Neural cell (in vitro differentiated cells): Measurements from ENCODE around the gene CENPP. TPM values are rescaled to one million over a fixed set of nuclear protein-coding genes. Genes with fewer than 3 reads are reported as not detected.

Experiments
- H2AFZ ChIP-seq: fragments of 200-600, 300-800 bp; sonication (generic), shearing (Covaris generic); 2 replicates; pipeline ENCODE4 v1.6.0; 2014; ENCODE audit warnings: low read depth, mild to moderate bottlenecking, antibody characterized with exemption, low read length, moderate library complexity
- H3F3A ChIP-seq: fragments of 200-600 bp; shearing (Covaris generic); 2 replicates; pipeline ENCODE4 v1.6.1; 2016; ENCODE audit warnings: mild to moderate bottlenecking, moderate library complexity, mixed read lengths, antibody characterized with exemption, low read length; ENCODE audit not compliant: insufficient read depth, poor library complexity, severe bottlenecking
- H3K27ac ChIP-seq: fragments of 200-600, 300-800 bp; sonication (generic), shearing (Covaris generic); 2 replicates; pipeline ENCODE4 v1.5.1; 2014; ENCODE audit warnings: mild to moderate bottlenecking, low read length, moderate library complexity
- H3K27me3 ChIP-seq: fragments of 300-800, 200-600 bp; sonication (generic), shearing (Covaris generic); 2 replicates; pipeline ENCODE4 v1.6.0; 2014; ENCODE audit warnings: mild to moderate bottlenecking, low read depth, low read length, moderate library complexity; ENCODE audit not compliant: insufficient read depth
- H3K36me3 ChIP-seq: fragments of 300-800, 200-600 bp; sonication (generic), shearing (Covaris generic); 2 replicates; pipeline ENCODE4 v1.5.1; 2014; ENCODE audit warnings: mild to moderate bottlenecking, antibody characterized with exemption, low read length, moderate library complexity; ENCODE audit not compliant: insufficient read depth
- H3K4me2 ChIP-seq: fragments of 300-800, 200-600 bp; sonication (generic), shearing (Covaris generic); 2 replicates; pipeline ENCODE4 v1.6.0; 2014; ENCODE audit warnings: mild to moderate bottlenecking, low read length
- H3K4me3 ChIP-seq: fragments of 300-800, 200-600 bp; sonication (generic), shearing (Covaris generic); 2 replicates; pipeline ENCODE4 v1.5.1; 2014; ENCODE audit warnings: mild to moderate bottlenecking, low read length, moderate library complexity
- H3K79me2 ChIP-seq: fragments of 200-600 bp; shearing (Covaris generic); replicated peaks from 2 replicates; pipeline ENCODE4 v1.6.0; 2014; ENCODE audit warnings: mild to moderate bottlenecking, low read length, moderate library complexity; ENCODE audit not compliant: insufficient read depth
- H3K9ac ChIP-seq: fragments of 300-800, 200-600 bp; sonication (generic), shearing (Covaris generic); 2 replicates; pipeline ENCODE4 v1.6.1; 2016; ENCODE audit warnings: mild to moderate bottlenecking, low read length, mixed read lengths
- H3K9me2 ChIP-seq: fragments of 200-600 bp; shearing (Covaris generic); 2 replicates; pipeline ENCODE4 v1.6.1; 2016; ENCODE audit warnings: mild to moderate bottlenecking, low read length, mixed read lengths; ENCODE audit not compliant: insufficient read depth
- H3K9me3 ChIP-seq: fragments of 200-600, 300-800 bp; sonication (generic), shearing (Covaris generic); 2 replicates; pipeline ENCODE4 v1.6.1; 2016; ENCODE audit warnings: mild to moderate bottlenecking, mixed run types, low read length, moderate library complexity, mixed read lengths
- H4K20me1 ChIP-seq: fragments of 200-600 bp; shearing (Covaris generic); 2 replicates; pipeline ENCODE4 v1.6.1; 2016; ENCODE audit warnings: mild to moderate bottlenecking, mixed run types; ENCODE audit not compliant: insufficient read depth
- CTCF ChIP-seq: fragments of 450-650 bp; IDR thresholded peaks from 2 replicates; pipeline ENCODE4 v1.5.1; 2014; ENCODE audit warnings: antibody characterized with exemption, mild to moderate bottlenecking, moderate library complexity; ENCODE audit not compliant: poor library complexity, severe bottlenecking
- EZH2 ChIP-seq: fragments of 200-600, 300-800 bp; shearing (Covaris generic), sonication (generic); IDR thresholded peaks from 2 replicates; pipeline ENCODE4 v1.6.1; 2014; ENCODE audit warnings: antibody characterized with exemption, low read length, borderline replicate concordance, mild to moderate bottlenecking; ENCODE audit not compliant: insufficient read depth, poor library complexity, severe bottlenecking
- MXI1 ChIP-seq: fragments of 450-650 bp; conservative IDR thresholded peaks from 2 replicates; pipeline ENCODE4 v1.6.1; 2014; ENCODE audit warnings: antibody characterized with exemption, mild to moderate bottlenecking; ENCODE audit not compliant: poor library complexity, severe bottlenecking
- POLR2AphosphoS5 ChIP-seq: IDR thresholded peaks from 2 replicates; pipeline ENCODE4 v1.6.1; 2012
- RAD21 ChIP-seq: fragments of 450-650 bp; conservative IDR thresholded peaks from 2 replicates; pipeline ENCODE4 v1.6.1; 2014; ENCODE audit warnings: antibody characterized with exemption, mild to moderate bottlenecking, moderate library complexity
- REST ChIP-seq: IDR thresholded peaks from 2 replicates; pipeline ENCODE4 v1.6.1; 2012; ENCODE audit warnings: borderline replicate concordance
- SMC3 ChIP-seq: fragments of 450-650 bp; conservative IDR thresholded peaks from 2 replicates; pipeline ENCODE4 v1.6.1; 2014; ENCODE audit warnings: antibody characterized with exemption, mild to moderate bottlenecking, moderate library complexity; ENCODE audit not compliant: poor library complexity
- TAF1 ChIP-seq: IDR thresholded peaks from 2 replicates; pipeline ENCODE4 v1.6.1; 2012; ENCODE audit warnings: low read depth
- polyA plus RNA-seq: library from polyadenylated mRNA; depleted of rRNA; stranded (reverse); fragments of >200 nt; gene quantifications from 2 replicates; pipeline ENCODE4 v1.2.3, GENCODE V29; 2014

Gene CENPP
- polyA plus RNA-seq, 1 donor from 2014 or later = 5.0 TPM

- Histone ChIP-seq H3K79me2 (no peaks in the 10 kb centered on the region), H3K27me3 (no peaks in the 10 kb centered on the region), H3K9me2 (no peaks in the 10 kb centered on the region), H3K9ac (no peak overlapping the region), H3K27ac (no peak overlapping the region), H4K20me1 (no peaks in the 10 kb centered on the region), H2AFZ (no peak overlapping the region), H3F3A (no peaks in the 10 kb centered on the region), H3K4me3 (no peak overlapping the region), H3K9me3 (no peaks in the 10 kb centered on the region), H3K36me3 (no peaks in the 10 kb centered on the region), H3K4me2 (no peak overlapping the region)
- no peak for TF ChIP-seq MXI1
- TF ChIP-seq CTCF = no peak
- no peak for TF ChIP-seq EZH2
- TF ChIP-seq RAD21 = no peak
- no peak for TF ChIP-seq REST
Observed at GRCh38 chr9:92299116-92299515, 26.6 kb upstream of the CENPP start.

GRCh38 chr9:92300936-92301335, 24.8 kb upstream of the CENPP start:
- no peak overlapping the region for H2AFZ ChIP-seq
- H3K27ac ChIP-seq = no peak overlapping the region
- H3K36me3 ChIP-seq = no peaks in the 10 kb centered on the region

More at GRCh38 chr9:92300936-92301335, 24.8 kb upstream of the CENPP start:
- TF ChIP-seq REST = no peak
- no peak for TF ChIP-seq SMC3
- TF ChIP-seq POLR2AphosphoS5 = no peak
- TF ChIP-seq TAF1 = no peak
- TF ChIP-seq CTCF = no peak
- no peak for TF ChIP-seq EZH2
- no peaks in the 10 kb centered on the region for H3K79me2 ChIP-seq
- no peaks in the 10 kb centered on the region for H4K20me1 ChIP-seq
- no peak overlapping the region for H3K4me3 ChIP-seq
- no peaks in the 10 kb centered on the region for H3K9me3 ChIP-seq
- H3K9me2 ChIP-seq = no peaks in the 10 kb centered on the region
- H3K9ac ChIP-seq = no peak overlapping the region
- no peak overlapping the region for H3K4me2 ChIP-seq
- no peaks in the 10 kb centered on the region for H3K27me3 ChIP-seq
- no peaks in the 10 kb centered on the region for H3F3A ChIP-seq
